NCI-H2107 (cell line): ENCODE measurements around the gene AGAP1.

ENCODE experiments used
- DNase-seq: peaks from one replicate; lab custom pipeline; 2025; lab: John Stamatoyannopoulos, UW

AGAP1 gene

GRCh38 chr2:235868645-235869044 is 374.8 kb downstream of the AGAP1 start:
- no peak for DNase-seq

GRCh38 chr2:235870515-235870914 is 376.7 kb downstream of the AGAP1 start:
- DNase-seq = no peak

GRCh38 chr2:235876099-235876679 is 382.3 kb downstream of the AGAP1 start:
- DNase-seq = no peak

- DNase-seq = no peak
Observed at GRCh38 chr2:235877275-235877802, 383.5 kb downstream of the AGAP1 start.

GRCh38 chr2:235879116-235879515 is 385.3 kb downstream of the AGAP1 start:
- no peak for DNase-seq

- no peak for DNase-seq
Observed at GRCh38 chr2:235883675-235884074, 389.8 kb downstream of the AGAP1 start.

GRCh38 chr2:235889302-235889630 is 395.4 kb downstream of the AGAP1 start:
- no peak for DNase-seq

- no peak for DNase-seq
Observed at GRCh38 chr2:235893129-235893698, 399.4 kb downstream of the AGAP1 start.

GRCh38 chr2:235894839-235895238 is 401.0 kb downstream of the AGAP1 start:
- no peak for DNase-seq

- DNase-seq = no peak
Observed at GRCh38 chr2:235896061-235896460, 402.2 kb downstream of the AGAP1 start.

- DNase-seq = no peak
Observed at GRCh38 chr2:235897992-235898391, 404.1 kb downstream of the AGAP1 start.

GRCh38 chr2:235898766-235899165 is 404.9 kb downstream of the AGAP1 start:
- DNase-seq = no peak

GRCh38 chr2:235900631-235901030 is 406.8 kb downstream of the AGAP1 start:
- no peak for DNase-seq

GRCh38 chr2:235901243-235901642 is 407.4 kb downstream of the AGAP1 start:
- DNase-seq = no peak

- peak; percentile 9 for DNase-seq
Observed at GRCh38 chr2:235903782-235904584, 410.1 kb downstream of the AGAP1 start.

- no peak for DNase-seq
Observed at GRCh38 chr2:235904585-235904931, 410.7 kb downstream of the AGAP1 start.

- DNase-seq = no peak
Observed at GRCh38 chr2:235908826-235909225, 415.0 kb downstream of the AGAP1 start.

- no peak for DNase-seq
Observed at GRCh38 chr2:235909358-235909757, 415.5 kb downstream of the AGAP1 start.

- no peak for DNase-seq
Observed at GRCh38 chr2:235910067-235910466, 416.2 kb downstream of the AGAP1 start.

- DNase-seq = no peak
Observed at GRCh38 chr2:235911125-235911524, 417.3 kb downstream of the AGAP1 start.

- no peak for DNase-seq
Observed at GRCh38 chr2:235911633-235912233, 417.9 kb downstream of the AGAP1 start.

- DNase-seq = no peak
Observed at GRCh38 chr2:235914756-235915155, 420.9 kb downstream of the AGAP1 start.

- peak; percentile 22 for DNase-seq
Observed at GRCh38 chr2:235917506-235917905, 423.7 kb downstream of the AGAP1 start.
